HG03159 (cell line): ENCODE data around the gene DLGAP1.

Experiments
- ATAC-seq: cut with Tn5 transposase; IDR thresholded peaks from one replicate; pipeline ENCODE4 v1.9.1; 2021; ENCODE audit warnings: mild to moderate bottlenecking, moderate library complexity; ENCODE audit not compliant: unreplicated experiment

The DLGAP1 gene

DNA sequence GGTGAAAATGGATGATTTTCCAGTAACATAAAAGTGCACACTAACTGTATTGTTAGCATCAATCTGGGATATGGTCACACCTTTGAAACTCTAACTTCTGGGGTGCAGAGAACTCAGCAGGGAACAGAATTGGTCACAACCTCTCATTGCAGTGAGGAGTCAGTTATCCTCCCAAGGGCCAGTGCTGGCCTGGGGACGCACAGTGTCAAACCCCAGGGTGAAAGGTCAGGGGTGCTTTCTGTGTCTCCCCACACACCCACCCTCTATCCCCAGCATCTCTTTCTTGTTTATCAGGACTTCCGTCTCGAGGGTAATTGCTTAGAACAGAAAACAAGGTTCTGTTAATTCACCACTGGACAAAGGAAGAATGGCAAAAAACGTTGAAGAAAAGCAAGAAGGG lies 208.7 kb downstream of the DLGAP1 start:
- no peak for ATAC-seq

DNA sequence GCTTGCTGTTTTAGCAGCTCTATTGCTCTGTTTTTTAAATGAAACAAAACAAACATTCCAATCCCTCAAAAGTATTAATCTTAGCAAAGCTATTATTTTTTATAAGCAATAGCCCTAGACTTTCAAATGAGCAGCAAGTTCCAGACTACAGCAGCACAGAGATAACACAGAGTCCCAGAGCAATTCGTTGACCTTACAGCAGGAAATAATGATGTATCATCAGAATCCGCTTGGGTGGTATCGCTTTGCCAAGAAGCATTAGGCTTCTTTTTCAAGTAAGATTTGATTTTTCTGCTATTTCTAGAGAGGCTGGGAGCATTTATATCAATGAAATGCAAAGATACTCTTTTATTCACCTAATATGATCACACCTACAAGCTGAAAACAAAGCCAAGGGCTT lies 209.7 kb downstream of the DLGAP1 start:
- no peak for ATAC-seq

- no peak for ATAC-seq
Measured at GRCh38 chr18:4242431-4243161, 212.5 kb downstream of the DLGAP1 start.

GRCh38 chr18:4241090-4241617 lies 214.0 kb downstream of the DLGAP1 start:
- ATAC-seq = no peak

GRCh38 chr18:4238966-4239365 lies 216.1 kb downstream of the DLGAP1 start:
- no peak for ATAC-seq

GRCh38 chr18:4237664-4238041 lies 217.5 kb downstream of the DLGAP1 start:
- no peak for ATAC-seq

DNA sequence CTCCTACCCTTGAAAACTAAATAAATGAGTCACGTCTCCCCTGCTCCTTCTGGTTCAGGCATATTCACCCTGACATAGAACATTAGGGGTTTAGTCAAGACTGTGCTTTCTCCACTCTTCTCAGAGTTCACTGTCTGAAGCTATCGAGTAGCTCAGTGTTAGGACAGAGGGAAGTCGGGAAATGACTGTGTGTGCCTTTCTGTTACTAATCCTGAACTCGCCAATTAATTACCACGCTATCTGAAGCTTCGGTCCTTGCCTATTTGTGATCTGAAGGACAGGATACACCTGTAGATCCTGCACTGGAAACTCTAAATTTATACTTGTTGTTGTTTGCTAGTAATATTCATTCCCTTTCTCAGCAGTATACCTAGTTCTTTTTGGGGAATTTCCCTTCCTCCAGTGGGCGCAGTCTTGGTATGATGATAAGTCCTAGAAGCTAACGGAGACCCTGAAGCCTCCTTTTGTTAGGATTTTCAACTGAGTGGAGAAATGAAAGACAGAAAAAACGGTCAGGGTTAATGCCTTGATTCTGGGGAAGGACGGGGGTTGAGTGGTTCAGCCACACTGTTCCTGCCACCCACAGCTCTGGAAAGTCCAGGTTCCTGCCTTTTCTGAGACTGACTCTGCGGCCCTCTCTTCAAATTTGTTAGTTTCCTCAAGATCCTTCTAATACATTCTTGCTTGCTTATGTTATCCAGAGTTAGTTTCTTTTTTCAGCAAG lies 218.0 kb downstream of the DLGAP1 start:
- no peak for ATAC-seq

DNA sequence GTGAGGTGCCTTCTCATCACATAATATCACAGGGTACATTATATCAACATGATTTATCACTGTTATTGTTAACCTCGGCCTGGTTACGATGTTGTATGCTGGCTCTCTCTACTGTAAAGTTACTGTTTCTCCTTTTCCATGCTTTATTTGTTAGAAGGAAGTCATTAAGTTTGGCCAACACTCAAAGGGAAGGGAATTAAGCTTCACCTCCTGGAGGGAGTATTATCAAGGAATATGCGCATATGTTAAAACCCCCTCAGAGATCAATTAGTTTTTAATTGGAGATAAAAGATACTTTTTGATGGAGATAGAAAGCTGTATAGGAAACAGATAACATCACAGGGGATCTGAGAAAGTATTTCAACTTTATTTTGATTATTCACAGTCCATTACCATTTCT lies 221.6 kb downstream of the DLGAP1 start:
- no peak for ATAC-seq

DNA sequence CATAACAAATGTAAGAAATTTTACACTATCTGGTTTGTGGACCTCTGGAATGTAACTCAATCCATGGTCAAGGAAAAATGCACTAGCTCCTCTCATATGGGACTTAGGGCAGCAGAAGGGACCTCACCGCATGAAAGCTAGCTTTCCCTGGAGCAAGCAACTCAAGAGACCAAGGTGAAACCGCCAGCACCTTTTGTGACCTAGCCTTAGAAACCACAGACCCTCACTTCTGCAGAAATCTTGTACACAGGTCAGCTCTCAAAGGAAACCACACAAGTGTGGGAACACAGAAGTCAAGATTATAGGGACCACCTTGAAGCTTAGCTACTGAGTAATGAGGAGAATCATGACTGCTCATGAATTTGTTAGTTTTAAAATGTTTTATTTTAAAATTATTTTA lies 222.5 kb downstream of the DLGAP1 start:
- ATAC-seq = no peak

DNA sequence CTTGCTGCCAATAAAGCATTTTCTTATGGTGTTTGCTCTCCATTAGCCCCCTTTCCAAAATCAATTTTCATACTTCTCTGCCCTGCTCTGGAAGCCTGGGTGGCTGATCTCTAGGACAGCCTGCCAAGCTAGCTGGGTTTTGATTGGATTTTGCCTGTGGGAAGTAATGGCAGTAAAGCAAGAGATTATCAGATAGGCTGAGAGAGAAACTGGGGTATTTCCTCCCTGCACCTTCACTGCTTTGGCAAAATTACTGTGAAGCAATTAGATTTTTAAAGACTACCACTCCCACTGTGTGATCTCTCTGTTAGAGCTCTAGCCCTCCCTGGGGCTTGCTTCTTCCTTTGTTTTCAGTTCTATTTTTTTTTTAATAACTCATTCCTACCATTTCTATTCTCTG lies 223.8 kb downstream of the DLGAP1 start:
- ATAC-seq = no peak

GRCh38 chr18:4230450-4231168 lies 224.5 kb downstream of the DLGAP1 start:
- ATAC-seq = no peak

- no peak for ATAC-seq
Measured at GRCh38 chr18:4224031-4224704, 230.9 kb downstream of the DLGAP1 start.

DNA sequence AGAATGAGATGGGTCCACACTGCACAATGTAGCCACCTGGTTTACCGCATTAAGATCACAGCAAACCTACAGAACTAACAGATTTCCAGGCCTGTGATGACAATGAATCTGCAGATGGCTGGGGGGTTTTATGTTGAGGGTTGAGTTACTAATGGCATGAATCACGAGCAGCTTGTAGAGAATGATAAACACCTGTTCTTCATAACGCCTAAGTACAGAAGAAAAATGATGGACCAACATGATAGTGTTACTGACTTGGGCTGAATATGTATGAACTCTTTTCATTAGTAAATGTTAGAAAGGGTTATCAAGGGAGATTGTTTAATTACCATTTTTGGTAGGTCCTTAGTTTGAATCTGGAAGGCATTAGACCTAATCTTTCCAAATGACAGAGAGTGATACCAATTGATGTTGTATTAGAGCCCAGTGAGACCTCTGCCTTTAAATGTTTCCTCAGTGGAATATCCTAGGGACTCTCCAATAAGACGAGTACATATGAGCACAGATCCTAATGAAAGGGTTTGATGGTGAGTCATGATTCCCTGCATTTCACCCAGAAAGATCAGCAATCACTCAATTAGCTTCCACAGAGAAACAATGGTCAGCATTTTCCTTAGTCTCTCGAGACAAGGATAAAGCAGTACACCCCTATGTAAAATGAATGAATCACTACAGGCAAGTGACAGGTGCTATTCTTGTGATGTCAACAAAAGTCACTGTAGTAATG lies 243.8 kb downstream of the DLGAP1 start:
- no peak for ATAC-seq

DNA sequence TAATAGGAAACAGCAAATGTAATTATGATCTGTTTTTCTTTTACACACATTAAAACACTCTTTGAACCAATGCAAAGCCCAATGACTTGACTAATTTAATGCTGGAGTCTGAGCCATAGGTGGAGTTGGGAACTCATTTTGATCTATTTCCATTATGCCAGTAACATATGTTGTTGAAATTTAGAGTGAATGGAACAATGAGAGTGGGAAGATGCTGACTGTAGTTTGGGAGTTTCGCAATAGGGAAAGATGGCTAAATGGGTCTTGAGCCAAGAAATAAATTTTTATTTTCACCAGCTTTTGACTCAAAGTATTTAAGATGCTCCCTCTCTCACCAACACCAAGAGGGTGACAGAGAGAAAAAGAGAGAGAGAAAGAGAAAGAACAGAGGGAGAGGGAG lies 246.7 kb downstream of the DLGAP1 start:
- ATAC-seq = no peak

GRCh38 chr18:4207383-4207985 lies 247.6 kb downstream of the DLGAP1 start:
- no peak for ATAC-seq

- ATAC-seq = no peak
Measured at GRCh38 chr18:4204438-4204720, 250.7 kb downstream of the DLGAP1 start.

GRCh38 chr18:4203568-4204437 lies 251.3 kb downstream of the DLGAP1 start:
- no peak for ATAC-seq

- ATAC-seq = no peak
Measured at GRCh38 chr18:4200399-4200798, 254.7 kb downstream of the DLGAP1 start.

DNA sequence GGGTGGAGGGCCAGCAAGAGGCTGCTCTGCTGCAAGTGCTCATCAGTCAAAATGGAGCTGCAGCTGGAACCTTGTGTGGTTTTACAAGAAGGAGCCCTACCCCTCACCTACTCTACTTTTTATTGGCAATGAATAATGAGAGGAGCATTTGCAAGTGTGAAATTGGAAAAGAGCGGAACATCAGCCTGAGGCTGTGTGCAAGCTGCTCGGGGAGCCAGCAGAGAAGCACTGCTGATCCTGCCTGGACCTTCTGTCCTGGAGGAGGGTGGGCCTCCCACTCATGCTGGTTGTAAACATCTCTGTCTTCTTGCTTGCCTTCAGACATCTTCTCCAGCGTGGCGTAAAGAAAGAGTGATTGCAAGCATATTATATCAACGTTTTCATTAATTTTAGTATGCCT lies 256.2 kb downstream of the DLGAP1 start:
- no peak for ATAC-seq
